IMR-90 (cell line): Measurements from ENCODE around the gene TCOF1. TPM values are rescaled to one million over a fixed set of nuclear protein-coding genes. Genes with fewer than 3 reads are reported as not detected.

ENCODE experiments used
- ATAC-seq: fragments of 200-7000 bp; cut with Tn5 transposase; 2 replicates; pipeline ENCODE4 v1.9.1; 2020; ENCODE audit warnings: low read depth, mild to moderate bottlenecking, moderate library complexity
- BruUV-seq: library from RNA; stranded (reverse); fragments of 400-500 nt; replicated peaks from 2 replicates; lab custom pipeline; 2021; lab: Mats Ljungman, UMichigan
- CTCF ChIA-PET: fragments of 300-600 bp; formaldehyde crosslinking; extraction: SDS; loops from one replicate; lab custom pipeline; 2021; ENCODE audit warnings: antibody characterized with exemption; lab: Yijun Ruan, JAX
- POLR2A ChIA-PET: fragments of 300-600 bp; sonication (Branson Sonifier 250); formaldehyde crosslinking; loops from one replicate; lab custom pipeline; 2022; ENCODE audit warnings: antibody characterized with exemption; ENCODE audit not compliant: unreplicated experiment; lab: Charles Lee
- DNase-seq: peaks from one replicate; pipeline ENCODE4 v3.0.0; 2013
- H2AFZ ChIP-seq: replicated peaks from 2 replicates; pipeline ENCODE3; 2013; ENCODE audit warnings: low read length, mild to moderate bottlenecking; ENCODE audit not compliant: poor library complexity
- H2AK5ac ChIP-seq: 2 replicates; pipeline ENCODE4 v1.6.1; 2013; ENCODE audit warnings: low read depth, low read length, inconsistent platforms
- H2AK9ac ChIP-seq: replicated peaks from 2 replicates; pipeline ENCODE3; 2013; ENCODE audit warnings: mild to moderate bottlenecking, low read depth, low read length, moderate library complexity; ENCODE audit not compliant: poor library complexity
- H2BK120ac ChIP-seq: 2 replicates; pipeline ENCODE4 v1.6.1; 2013; ENCODE audit warnings: low read depth, low read length, inconsistent platforms
- H2BK15ac ChIP-seq: 3 replicates; pipeline ENCODE4 v1.6.1; 2013; ENCODE audit warnings: low read depth, low read length, inconsistent platforms
- H2BK20ac ChIP-seq: 2 replicates; pipeline ENCODE4 v1.6.1; 2013; ENCODE audit warnings: low read depth, mild to moderate bottlenecking, inconsistent platforms, low read length, moderate library complexity
- H2BK5ac ChIP-seq: 2 replicates; pipeline ENCODE4 v1.6.1; 2013; ENCODE audit warnings: mild to moderate bottlenecking, low read depth, low read length, inconsistent platforms; ENCODE audit not compliant: poor library complexity, severe bottlenecking
- H3K14ac ChIP-seq: replicated peaks from 2 replicates; pipeline ENCODE4 v1.6.1; 2013; ENCODE audit warnings: low read depth, low read length, inconsistent platforms
- H3K18ac ChIP-seq: 2 replicates; pipeline ENCODE4 v1.6.1; 2013; ENCODE audit warnings: low read depth, low read length, control low read depth
- H3K23ac ChIP-seq: 2 replicates; pipeline ENCODE4 v1.6.1; 2013; ENCODE audit warnings: low read depth, low read length, inconsistent platforms
- H3K27ac ChIP-seq: 2 replicates; pipeline ENCODE4 v1.5.1; 2013; ENCODE audit warnings: mild to moderate bottlenecking, control low read depth, low read length; ENCODE audit not compliant: insufficient read depth
- H3K27me3 ChIP-seq: 2 replicates; pipeline ENCODE4 v1.6.1; 2013; ENCODE audit warnings: low read length; ENCODE audit not compliant: control insufficient read depth, insufficient read depth
- H3K36me3 ChIP-seq: 2 replicates; pipeline ENCODE4 v1.6.1; 2013; ENCODE audit warnings: low read length, mixed read lengths; ENCODE audit not compliant: control insufficient read depth, insufficient read depth
- H3K4ac ChIP-seq: 2 replicates; pipeline ENCODE4 v1.6.1; 2013; ENCODE audit warnings: low read depth, low read length, inconsistent platforms
- H3K4me1 ChIP-seq: 2 replicates; pipeline ENCODE4 v1.6.1; 2013; ENCODE audit warnings: low read length, mixed read lengths; ENCODE audit not compliant: control insufficient read depth, insufficient read depth
- H3K4me2 ChIP-seq: 2 replicates; pipeline ENCODE4 v1.6.1; 2013; ENCODE audit warnings: low read depth, mild to moderate bottlenecking, control low read depth, low read length, moderate library complexity
- H3K4me3 ChIP-seq: 2 replicates; pipeline ENCODE4 v1.5.1; 2013; ENCODE audit warnings: low read depth, mild to moderate bottlenecking, control low read depth, low read length, moderate library complexity; ENCODE audit not compliant: insufficient read depth
- H3K56ac ChIP-seq: 2 replicates; pipeline ENCODE4 v1.6.1; 2013; ENCODE audit warnings: low read length, inconsistent platforms; ENCODE audit not compliant: insufficient read depth; ENCODE audit errors: extremely low read depth
- H3K79me1 ChIP-seq, 2 experiments: 2 replicates each; pipeline ENCODE4 v1.6.1; 2013; ENCODE audit warnings: low read length in 2 of 2, inconsistent platforms in 1 of 2, low read depth in 1 of 2
- H3K9ac ChIP-seq: 2 replicates; pipeline ENCODE4 v1.6.1; 2013; ENCODE audit warnings: low read depth, low read length, control low read depth
- H3K9me1 ChIP-seq: 2 replicates; pipeline ENCODE4 v1.6.1; 2013; ENCODE audit warnings: low read length, inconsistent platforms; ENCODE audit not compliant: insufficient read depth
- H3K9me3 ChIP-seq: 2 replicates; pipeline ENCODE4 v1.6.1; 2013; ENCODE audit warnings: low read length; ENCODE audit not compliant: control insufficient read depth, insufficient read depth
- H4K20me1 ChIP-seq: 2 replicates; pipeline ENCODE4 v1.6.1; 2013; ENCODE audit warnings: low read length, inconsistent platforms; ENCODE audit not compliant: insufficient read depth
- H4K5ac ChIP-seq: 2 replicates; pipeline ENCODE4 v1.6.1; 2013; ENCODE audit warnings: mild to moderate bottlenecking, low read depth, low read length, control low read depth
- H4K8ac ChIP-seq, 2 experiments: 2 replicates each; pipeline ENCODE4 v1.6.1; 2013; ENCODE audit warnings: low read depth in 2 of 2, low read length in 2 of 2, control low read depth in 1 of 2, inconsistent platforms in 1 of 2
- H4K91ac ChIP-seq: 2 replicates; pipeline ENCODE4 v1.6.1; 2013; ENCODE audit warnings: low read depth, low read length, inconsistent platforms; ENCODE audit not compliant: insufficient read depth
- BHLHE40 ChIP-seq: fragments of 150-350 bp; IDR thresholded peaks from 2 replicates; pipeline ENCODE4 v1.6.1; 2016; ENCODE audit warnings: mild to moderate bottlenecking, low read depth, low read length
- CEBPB ChIP-seq: IDR thresholded peaks from 2 replicates; pipeline ENCODE4 v1.6.1; 2012; ENCODE audit warnings: low read depth, low read length, improper control_type of control experiment
- CHD1 ChIP-seq: IDR thresholded peaks from 2 replicates; pipeline ENCODE4 v1.6.1; 2012; ENCODE audit warnings: low read depth, low read length, improper control_type of control experiment
- CTCF ChIP-seq: conservative IDR thresholded peaks from 2 replicates; pipeline ENCODE4 v1.5.1; 2012; ENCODE audit warnings: mild to moderate bottlenecking, low read depth, low read length, improper control_type of control experiment
- FOS ChIP-seq: fragments of 150-350 bp; IDR thresholded peaks from 2 replicates; pipeline ENCODE4 v1.6.1; 2016; ENCODE audit warnings: low read depth, low read length
- MAFK ChIP-seq: IDR thresholded peaks from 2 replicates; pipeline ENCODE4 v1.6.1; 2012; ENCODE audit warnings: low read depth, low read length, improper control_type of control experiment
- MAZ ChIP-seq: IDR thresholded peaks from 2 replicates; pipeline ENCODE4 v1.6.1; 2012; ENCODE audit warnings: low read depth, mild to moderate bottlenecking, low read length, improper control_type of control experiment, moderate library complexity, borderline replicate concordance
- MXI1 ChIP-seq: IDR thresholded peaks from 2 replicates; pipeline ENCODE4 v1.6.1; 2012; ENCODE audit warnings: low read depth, mild to moderate bottlenecking, low read length, moderate library complexity, borderline replicate concordance
- NFE2L2 ChIP-seq: fragments of 150-350 bp; IDR thresholded peaks from 2 replicates; pipeline ENCODE4 v1.6.1; 2016; ENCODE audit warnings: low read depth, mild to moderate bottlenecking, low read length
- POLR2A ChIP-seq: IDR thresholded peaks from 2 replicates; pipeline ENCODE4 v1.6.1; 2012; ENCODE audit warnings: mild to moderate bottlenecking, low read depth, low read length
- RAD21 ChIP-seq: IDR thresholded peaks from 2 replicates; pipeline ENCODE4 v1.6.1; 2012; ENCODE audit warnings: low read length, improper control_type of control experiment
- RCOR1 ChIP-seq: IDR thresholded peaks from 2 replicates; pipeline ENCODE4 v1.6.1; 2012; ENCODE audit warnings: mild to moderate bottlenecking, low read length, improper control_type of control experiment; ENCODE audit not compliant: insufficient replicate concordance
- RFX5 ChIP-seq: IDR thresholded peaks from 2 replicates; pipeline ENCODE4 v1.8.0; 2012; ENCODE audit warnings: low read depth, mild to moderate bottlenecking, low read length, moderate library complexity
- SMC3 ChIP-seq: fragments of 150-350 bp; IDR thresholded peaks from 2 replicates; pipeline ENCODE4 v1.6.1; 2016; ENCODE audit warnings: low read depth, mild to moderate bottlenecking, antibody characterized with exemption, low read length, moderate library complexity
- WGBS, 2 experiments: methylation state at CpG; one replicate each; pipeline versions ENCODE4 v1.1.5 to v1.1.7; 2013; ENCODE audit warnings: missing lambda C conversion rate in 2 of 2; ENCODE audit not compliant: insufficient read length in 1 of 2; ENCODE audit errors: extremely low coverage in 2 of 2; 5-methylcytosine and 5-hydroxymethylcytosine counted together
- dilution Hi-C: fragments of 300-500 bp; cut with HindIII; formaldehyde crosslinking; loops from one replicate; pipeline ENCODE4 v1.14.3; 2018; ENCODE audit warnings: low sequenced_read_pairs; ENCODE audit not compliant: unreplicated experiment
- in situ Hi-C: fragments of 300-500 bp; cut with MboI; formaldehyde crosslinking; loops from 3 replicates; pipeline ENCODE4 v1.14.3; 2019; ENCODE audit warnings: low sequenced_read_pairs, inconsistent platforms, mixed read lengths
- intact Hi-C: fragments of 100-400 bp; cut with micrococcal nuclease; formaldehyde crosslinking; loops from 2 replicates; pipeline ENCODE4 v1.10.0; 2022
- polyA plus RNA-seq, 3 experiments: library from polyadenylated mRNA; depleted of rRNA; stranded (reverse); fragments of >200 nt; gene quantifications; 2 replicates each; pipeline ENCODE4 v1.2.3, GENCODE V29; 2012; ENCODE audit warnings: low replicate concordance in 1 of 3
- total RNA-seq: library from RNA; depleted of rRNA; stranded (reverse); fragments of >200 nt; gene quantifications from 2 replicates; pipeline ENCODE4 v1.2.3, GENCODE V29; 2012
- TF ChIP-seq, protein P1 (sequence below): fragments of 150-350 bp; IDR thresholded peaks from 2 replicates; pipeline ENCODE4 v1.6.1; 2017; ENCODE audit warnings: mild to moderate bottlenecking, antibody characterized with exemption, low read length, low read depth
- TF ChIP-seq, protein P2 (sequence below): fragments of 150-350 bp; IDR thresholded peaks from 2 replicates; pipeline ENCODE4 v1.6.1; 2016; ENCODE audit warnings: low read depth, mild to moderate bottlenecking, low read length, moderate library complexity, borderline replicate concordance

TCOF1 gene
- total and polyA plus RNA-seq, 2 of the 4 experiments (the other 2 are of a cell fraction) = 18.2 to 19.7 TPM

GRCh38 chr5:150391064-150391834, 33.8 kb downstream of the TCOF1 start:
- H2BK15ac ChIP-seq = no peak overlapping the region
- no peak overlapping the region; a peak in 1 of 4 replicates for H4K8ac ChIP-seq
- H3K4me1 ChIP-seq = no peaks in the 10 kb centered on the region; the same call in 1 of the 2 replicates
- no peak overlapping the region for H2AK9ac ChIP-seq
- no peaks in the 10 kb centered on the region for H4K20me1 ChIP-seq
- H3K27ac ChIP-seq = no peak overlapping the region
- H3K18ac ChIP-seq = no peak overlapping the region
- H2AK5ac ChIP-seq = no peak overlapping the region
- no peak overlapping the region for H3K4me3 ChIP-seq
- ChIA-PET POLR2A (no interaction called here), CTCF (no interaction called here)
- H2BK5ac ChIP-seq = no peak overlapping the region
- H3K14ac ChIP-seq = no peak overlapping the region
- no peak overlapping the region for H2AFZ ChIP-seq
- no peaks in the 10 kb centered on the region for H3K9me3 ChIP-seq
- DNase-seq (no peak), ATAC-seq (no peak)
- in situ Hi-C loops = no loop called here
- H4K5ac ChIP-seq = no peak overlapping the region
- no peaks in the 10 kb centered on the region for H3K27me3 ChIP-seq
- H4K91ac ChIP-seq = no peak overlapping the region
- intact Hi-C loops = no loop called here
- TF ChIP-seq CTCF (no peak), RFX5 (no peak), CEBPB (no peak), NFE2L2 (no peak), RCOR1 (no peak), POLR2A (no peak), MXI1 (no peak), FOS (no peak), BHLHE40 (no peak), MAFK (no peak), MAZ (no peak), SMC3 (no peak), CHD1 (no peak), RAD21 (no peak)
- TF ChIP-seq, protein P1, sequence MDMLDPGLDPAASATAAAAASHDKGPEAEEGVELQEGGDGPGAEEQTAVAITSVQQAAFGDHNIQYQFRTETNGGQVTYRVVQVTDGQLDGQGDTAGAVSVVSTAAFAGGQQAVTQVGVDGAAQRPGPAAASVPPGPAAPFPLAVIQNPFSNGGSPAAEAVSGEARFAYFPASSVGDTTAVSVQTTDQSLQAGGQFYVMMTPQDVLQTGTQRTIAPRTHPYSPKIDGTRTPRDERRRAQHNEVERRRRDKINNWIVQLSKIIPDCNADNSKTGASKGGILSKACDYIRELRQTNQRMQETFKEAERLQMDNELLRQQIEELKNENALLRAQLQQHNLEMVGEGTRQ = no peak
- TF ChIP-seq, protein P2, sequence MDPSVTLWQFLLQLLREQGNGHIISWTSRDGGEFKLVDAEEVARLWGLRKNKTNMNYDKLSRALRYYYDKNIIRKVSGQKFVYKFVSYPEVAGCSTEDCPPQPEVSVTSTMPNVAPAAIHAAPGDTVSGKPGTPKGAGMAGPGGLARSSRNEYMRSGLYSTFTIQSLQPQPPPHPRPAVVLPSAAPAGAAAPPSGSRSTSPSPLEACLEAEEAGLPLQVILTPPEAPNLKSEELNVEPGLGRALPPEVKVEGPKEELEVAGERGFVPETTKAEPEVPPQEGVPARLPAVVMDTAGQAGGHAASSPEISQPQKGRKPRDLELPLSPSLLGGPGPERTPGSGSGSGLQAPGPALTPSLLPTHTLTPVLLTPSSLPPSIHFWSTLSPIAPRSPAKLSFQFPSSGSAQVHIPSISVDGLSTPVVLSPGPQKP = no peak
- no peak overlapping the region for H3K9ac ChIP-seq
- H3K4ac ChIP-seq = no peak overlapping the region
- dilution Hi-C loops = no loop called here
- peaks cover 68% of the 10 kb centered on the region for H3K36me3 ChIP-seq
- peaks cover 12% of the 10 kb centered on the region for H3K9me1 ChIP-seq
- H3K23ac ChIP-seq = no peak overlapping the region
- H2BK120ac ChIP-seq = no peak overlapping the region
- H2BK20ac ChIP-seq = no peak overlapping the region
- no TSS peak for BruUV-seq
- 100% methylated on average over 1 of the region's 13 CpGs; no CpG with 5 or more reads in 1 of the 2 experiments for WGBS, 2 experiments
- H3K79me1 ChIP-seq = no peaks in the 10 kb centered on the region
- H3K4me2 ChIP-seq = no peak overlapping the region
- no peak overlapping the region for H3K56ac ChIP-seq
